Activated T-cell treated with anti-CD3 and anti-CD28 coated beads, Interleukin-2, amount 50 U/mL, for 48 hours (primary cell): ENCODE data around the gene EEF1A2.
"Not testable (repeated sequence)": the region's sequence is repeated elsewhere in the genome, so short reads cannot be mapped to it uniquely, and the experiment has no call there.

Experiments used
- DNase-seq, 2 experiments: peaks; one replicate each; pipeline ENCODE4 v3.0.0-alpha.2; 2020

EEF1A2 gene

DNA sequence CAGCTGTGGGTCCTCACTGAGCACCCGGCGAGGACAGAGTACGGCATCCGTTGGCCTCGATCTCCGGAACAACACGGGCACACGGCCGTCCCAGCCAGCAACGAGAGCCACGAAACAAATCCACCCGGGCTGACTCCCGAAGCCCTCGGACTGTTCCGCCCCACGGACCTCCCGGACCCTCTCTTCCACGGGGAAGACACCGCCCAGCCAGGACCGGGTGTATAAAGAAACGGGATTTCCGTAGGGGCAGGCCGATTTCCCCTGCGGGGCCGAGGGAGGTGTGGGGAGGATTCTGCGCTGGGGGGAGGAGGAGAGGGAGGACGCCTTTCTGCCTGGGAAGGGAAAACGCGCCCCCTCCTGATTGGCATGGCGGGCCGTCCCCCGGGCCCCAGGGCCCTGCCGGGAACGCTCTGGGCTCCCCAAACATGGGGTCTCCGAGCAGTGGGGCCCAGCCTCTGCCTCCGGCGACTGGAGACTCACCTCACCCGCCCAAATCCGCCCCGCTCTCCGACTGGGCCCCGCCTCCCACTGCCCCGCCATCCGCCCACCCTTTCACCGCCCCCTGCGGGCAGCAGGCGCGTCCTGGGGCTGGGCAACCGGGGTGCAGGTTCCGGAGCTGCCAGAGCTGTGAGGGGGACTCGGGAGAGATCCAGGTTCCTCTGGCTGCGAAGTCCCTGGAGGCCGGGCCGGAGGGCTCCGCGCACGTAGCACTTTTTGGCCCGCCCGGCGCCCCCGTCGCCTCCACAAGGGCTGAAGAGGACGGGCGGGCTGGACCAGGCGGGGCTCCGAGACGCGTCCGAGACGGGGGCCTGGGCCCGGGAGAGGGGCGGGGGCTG, 21.0 kb upstream of the EEF1A2 start:
- DNase-seq, result peak; percentile 74 to 81

- no peak for DNase-seq
These were observed 20.2 kb upstream of the EEF1A2 start for GRCh38 chr20:63518946-63519667.

- no peak for DNase-seq
These were observed 19.5 kb upstream of the EEF1A2 start for GRCh38 chr20:63518351-63518861.

DNA sequence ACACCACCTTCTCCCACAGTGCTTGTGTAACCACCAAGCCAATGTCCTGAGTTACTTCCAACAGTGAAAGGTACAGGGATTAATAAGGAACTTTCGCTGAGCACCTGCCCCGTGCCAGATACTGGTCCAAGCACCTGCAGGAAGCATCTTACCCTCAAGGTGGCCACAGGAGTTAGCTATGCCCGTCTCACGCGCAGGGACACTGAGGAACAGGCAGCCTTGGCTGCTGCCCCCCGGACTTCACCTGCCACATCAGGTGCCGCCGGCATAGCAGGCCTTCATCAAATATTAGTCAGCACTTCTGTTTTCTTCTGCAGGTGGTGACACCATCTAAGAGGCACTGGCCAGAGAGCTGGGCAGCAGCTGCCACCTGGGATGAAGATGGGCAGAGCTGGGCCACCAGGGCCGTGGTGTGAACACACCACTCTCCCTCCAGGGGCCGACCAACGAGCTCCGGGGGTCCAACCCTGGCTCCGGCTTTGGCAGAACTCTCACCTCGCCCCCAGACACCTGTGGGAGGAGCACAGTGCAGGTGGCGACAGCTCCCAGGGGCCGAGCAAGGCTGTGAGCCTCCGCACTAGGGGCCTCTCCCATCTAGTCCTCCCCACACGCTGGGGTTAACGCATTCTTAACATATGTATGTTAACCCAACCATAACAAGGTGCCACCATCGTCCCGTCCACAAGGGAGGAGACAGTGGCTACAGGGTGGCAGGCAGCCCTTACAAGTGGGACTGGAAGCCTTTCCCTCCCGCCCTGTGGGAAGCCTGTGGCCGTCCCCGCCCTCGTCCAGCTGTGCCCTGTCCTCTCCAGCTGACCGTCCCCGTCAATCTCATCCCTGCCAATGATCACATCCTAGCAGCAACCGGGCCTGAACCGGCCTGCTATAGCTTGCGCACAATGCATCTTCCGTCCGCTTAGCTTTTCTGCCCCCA, 18.8 kb upstream of the EEF1A2 start:
- DNase-seq, result no peak

- not testable (repeated sequence) for DNase-seq
These were observed 15.6 kb upstream of the EEF1A2 start for GRCh38 chr20:63514520-63514919.

- no peak for DNase-seq
These were observed 14.3 kb upstream of the EEF1A2 start for GRCh38 chr20:63513207-63513606.

DNA sequence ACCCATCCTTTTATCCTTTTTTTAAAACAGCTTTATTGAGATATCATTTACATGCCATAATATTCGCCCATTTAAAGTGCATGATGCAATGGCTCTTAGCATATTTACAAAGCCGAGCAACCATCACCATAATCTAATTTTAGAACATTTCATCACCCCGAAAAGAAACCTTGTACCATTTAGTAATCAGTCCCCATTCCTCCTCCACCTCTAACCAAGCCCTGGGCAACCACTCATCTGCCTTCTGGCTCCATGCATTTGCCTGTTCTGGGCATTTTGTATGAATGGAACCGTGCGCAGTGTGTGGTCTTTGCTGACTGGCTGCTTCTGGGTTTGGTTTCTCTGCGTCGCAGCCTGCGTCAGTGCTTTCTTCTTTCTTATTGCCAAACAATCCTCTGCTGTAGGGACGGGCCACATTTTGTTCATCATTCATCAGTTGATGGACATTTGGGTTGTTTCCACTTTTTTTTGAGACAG, 10.2 kb upstream of the EEF1A2 start:
- no peak for DNase-seq

DNA sequence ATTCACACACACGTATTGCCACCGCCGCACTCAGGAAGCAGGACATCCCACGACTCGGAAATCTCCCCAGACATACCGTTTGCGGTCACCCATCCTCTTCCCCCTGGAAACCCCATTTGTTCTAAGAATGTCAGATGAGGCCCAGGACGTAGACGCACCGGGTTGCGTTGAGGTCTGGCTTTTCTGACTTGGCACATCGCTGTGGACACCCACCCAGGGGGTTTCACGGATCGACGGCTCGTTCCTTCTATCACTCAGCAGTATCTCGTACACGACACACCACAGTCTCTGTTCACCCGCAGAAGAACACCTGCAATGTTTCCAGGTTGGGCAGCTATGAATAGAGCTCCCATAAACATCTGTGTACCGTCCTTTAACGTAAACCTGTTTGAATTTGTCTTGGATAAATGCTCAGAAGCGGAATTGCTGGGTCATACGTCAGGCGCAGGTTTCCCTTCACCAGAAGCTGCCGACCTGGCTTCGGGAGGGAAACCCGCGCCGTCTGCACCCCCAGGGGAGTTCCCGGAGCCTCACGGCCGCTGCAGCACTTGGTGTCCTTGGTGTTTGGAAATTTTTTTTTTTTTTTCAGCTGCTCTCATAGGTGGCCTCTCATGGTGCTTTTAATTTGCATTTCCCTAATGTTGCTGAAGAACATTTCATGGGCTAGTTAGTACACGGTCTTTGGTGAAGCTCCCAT, 9.3 kb upstream of the EEF1A2 start:
- no peak for DNase-seq

DNA sequence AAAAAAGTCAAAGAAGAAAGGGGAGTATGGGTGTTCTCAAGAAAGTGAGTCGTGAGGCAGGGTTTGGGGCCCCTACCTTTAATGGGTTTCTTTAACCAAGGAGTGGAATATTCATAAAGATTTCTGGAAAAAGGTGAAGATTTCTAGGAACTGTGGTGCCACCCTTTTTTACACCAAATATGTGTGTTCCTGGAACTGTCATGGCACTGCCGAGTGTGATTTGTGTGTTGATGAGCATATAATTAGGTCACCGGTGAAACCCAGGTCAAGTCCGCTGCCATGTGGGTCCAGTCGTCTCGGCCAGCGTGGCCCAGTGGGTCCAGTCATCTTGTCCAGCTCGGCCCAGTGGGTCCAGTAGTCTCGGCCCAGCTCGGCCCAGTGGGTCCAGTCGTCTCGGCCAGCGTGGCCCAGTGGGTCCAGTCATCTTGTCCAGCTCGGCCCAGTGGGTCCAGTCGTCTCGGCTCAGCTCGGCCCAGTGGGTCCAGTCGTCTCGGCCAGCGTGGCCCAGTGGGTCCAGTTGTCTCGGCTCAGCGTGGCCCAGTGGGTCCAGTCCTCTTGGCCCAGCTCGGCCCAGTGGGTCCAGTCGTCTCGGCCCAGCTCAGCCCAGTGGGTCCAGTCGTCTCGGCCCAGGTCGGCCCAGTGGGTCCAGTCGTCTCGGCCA, 8.3 kb upstream of the EEF1A2 start:
- DNase-seq, result no peak

GRCh38 chr20:63505723-63506122, 6.8 kb upstream of the EEF1A2 start:
- no peak for DNase-seq

DNA sequence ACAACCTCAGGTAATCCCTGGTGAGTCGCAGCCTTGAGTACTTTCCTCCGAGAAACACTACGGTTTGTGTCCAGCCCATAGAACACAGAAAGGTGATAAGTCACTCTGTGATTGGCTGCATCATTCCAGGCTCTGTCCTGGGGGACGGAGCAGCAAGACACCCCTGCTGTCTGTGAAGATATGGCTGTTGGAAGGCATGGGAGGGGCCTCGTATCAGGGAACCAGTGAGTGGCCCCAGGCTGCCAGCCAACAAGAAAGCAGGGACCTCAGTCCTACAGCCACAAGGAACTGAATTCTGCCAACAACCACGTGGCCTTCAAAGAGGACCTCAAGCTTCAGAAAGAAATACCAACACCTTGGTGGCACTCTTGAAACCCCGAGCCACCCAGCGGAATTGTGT, 6.4 kb upstream of the EEF1A2 start:
- no peak for DNase-seq

GRCh38 chr20:63504642-63505041, 5.8 kb upstream of the EEF1A2 start:
- no peak for DNase-seq

DNA sequence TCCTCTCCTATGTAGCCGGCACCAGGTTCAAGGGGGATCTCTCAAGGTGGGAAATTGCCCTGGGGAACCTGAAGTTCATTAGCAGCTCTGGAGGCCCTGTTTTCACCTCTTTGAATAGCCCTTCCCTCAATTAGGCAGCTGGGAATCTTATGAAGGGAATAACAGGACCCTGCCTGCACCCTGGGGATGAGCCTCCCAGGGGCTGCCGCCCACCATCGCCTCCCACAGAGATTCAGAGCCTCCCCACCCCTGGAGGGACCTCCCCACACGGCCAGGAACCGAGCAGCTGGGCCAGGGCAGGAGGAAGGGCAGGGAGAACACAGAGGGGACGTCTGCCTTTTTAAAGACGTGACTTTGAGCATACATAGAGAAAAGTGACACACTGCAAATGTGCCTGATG, 4.6 kb upstream of the EEF1A2 start:
- DNase-seq, result no peak

DNA sequence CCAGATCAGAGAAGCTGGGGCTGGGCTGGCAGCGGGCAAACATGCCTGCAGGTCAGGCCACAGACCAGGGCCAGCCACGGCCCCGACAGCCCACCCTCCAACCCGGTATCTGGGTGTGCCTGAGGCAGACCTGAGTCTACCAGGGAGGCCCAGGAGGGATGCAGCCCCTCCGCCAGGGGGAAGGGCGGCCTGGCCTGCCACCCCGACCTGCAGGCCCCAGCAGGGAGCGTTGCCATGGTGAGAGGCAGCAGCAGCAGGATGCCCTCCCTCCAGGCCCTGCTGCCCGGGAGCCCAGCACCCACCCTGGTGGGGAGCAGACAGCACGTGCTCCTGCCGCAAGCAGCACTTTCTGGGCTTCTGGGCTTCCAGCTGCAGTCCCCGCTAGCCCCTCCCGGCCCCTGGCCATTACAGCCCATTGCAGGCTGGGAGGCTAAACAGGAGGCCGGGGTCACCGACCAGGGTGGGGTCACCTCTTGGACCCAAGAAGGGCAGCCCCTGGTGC, 3.8 kb upstream of the EEF1A2 start:
- DNase-seq, result no peak

GRCh38 chr20:63501818-63502670, 3.2 kb upstream of the EEF1A2 start:
- DNase-seq, result no peak

GRCh38 chr20:63500902-63501817, 2.3 kb upstream of the EEF1A2 start:
- no peak for DNase-seq

DNA sequence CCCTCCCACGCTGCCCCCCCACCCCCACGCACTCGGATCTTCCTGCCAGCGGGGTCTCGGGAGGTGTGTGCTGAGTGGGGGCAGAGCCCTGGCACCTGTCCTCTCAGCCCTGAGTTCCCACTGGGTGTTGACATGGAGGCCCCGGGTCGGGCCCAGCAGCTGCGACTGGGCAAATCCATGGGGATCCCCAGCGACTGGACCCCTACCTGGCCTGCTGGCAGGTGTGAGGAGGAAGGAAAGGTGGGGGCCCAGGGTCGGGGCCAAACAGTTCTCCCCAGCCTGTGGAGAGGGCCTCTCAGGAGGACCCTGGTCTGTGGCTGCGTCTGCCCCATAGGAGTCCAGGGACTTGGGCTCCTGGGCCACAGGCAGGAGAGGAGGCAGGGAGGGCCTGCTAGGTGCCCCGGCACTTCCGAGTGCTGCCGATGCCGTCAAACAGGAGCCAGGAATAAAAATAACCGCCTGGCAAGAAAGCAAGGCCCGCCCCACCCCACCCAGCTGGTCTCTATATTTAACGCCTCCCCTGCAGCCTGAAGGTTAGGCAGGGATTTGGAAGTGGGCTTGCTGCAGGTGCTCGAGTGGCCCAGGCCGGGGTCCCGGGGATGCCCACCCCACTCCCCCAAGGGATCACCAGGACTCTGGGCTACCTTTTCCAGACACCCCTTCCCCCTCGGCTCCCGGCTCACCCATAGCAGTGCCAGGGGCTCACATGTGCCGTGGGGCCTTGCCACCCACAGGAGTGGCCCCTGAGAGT, 1.4 kb upstream of the EEF1A2 start:
- no peak for DNase-seq

GRCh38 chr20:63499338-63499969, 571 bp upstream of the EEF1A2 start:
- DNase-seq, result no peak
